ENCODE results near the gene BICD2.

DNA sequence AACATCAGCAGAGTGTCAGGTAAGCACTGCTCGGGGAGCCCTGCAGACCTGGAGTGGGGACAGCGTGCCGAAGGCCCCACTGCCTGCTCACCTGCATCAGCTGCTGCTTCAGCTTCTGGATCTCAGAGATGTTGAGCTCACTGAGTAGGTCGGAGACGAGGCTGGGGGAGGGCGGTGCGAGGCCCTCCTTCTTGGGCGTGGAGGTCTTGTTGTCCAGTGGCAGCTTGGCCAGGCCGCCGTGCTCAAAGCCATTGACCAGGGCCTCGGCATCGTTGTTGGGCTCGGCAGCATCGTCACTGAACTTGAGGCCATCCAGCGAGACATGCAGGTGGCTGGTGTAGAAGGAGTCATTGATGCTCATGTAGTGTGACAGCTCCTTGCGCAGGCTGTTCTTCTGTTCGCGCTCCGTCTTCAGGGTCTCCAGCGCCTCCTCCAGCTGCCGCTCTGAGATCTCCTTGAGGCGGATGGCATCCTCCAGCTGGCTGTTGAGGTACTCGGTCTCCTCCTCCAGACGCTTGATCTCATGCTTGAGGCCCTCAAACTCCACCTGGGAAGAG, 44.3 kb downstream of the BICD2 start:
- no peak for TF ChIP-seq CTCF (IDR thresholded peaks at IDR 0.05)
- no peak for TF ChIP-seq POLR2A (IDR thresholded peaks at IDR 0.05)

Data from suprapubic skin (tissue), 3 donors.